Pancreas (tissue), 10 donors: ENCODE data around the gene THOP1. TPM values are rescaled to one million over a fixed set of nuclear protein-coding genes. Genes with fewer than 3 reads are reported as not detected.

Experiments used
- ATAC-seq, 4 donors: fragments of 200-7000 bp; cut with Tn5 transposase; one replicate each; pipeline versions ENCODE4 v1.8.0 to v1.9.1; 2020; ENCODE audit warnings: mild to moderate bottlenecking in 4 of 4, moderate library complexity in 4 of 4
- DNase-seq, 6 donors: peaks; one replicate each; pipeline ENCODE4 v3.0.0-alpha.2; 2020
- FAIRE-seq: peaks from 2 replicates; lab custom pipeline; 2012; peaks lifted over from hg19 to GRCh38; lab: Jason Lieb, UNC
- H3K27ac ChIP-seq, 4 donors: fragments of 200-600 bp; sonication (generic); 1 replicate in 3 of 4; 2 replicates in 1 of 4; pipeline versions ENCODE4 v1.5.0 to v1.8.0; 2020
- H3K27me3 ChIP-seq, 4 donors: fragments of 200-600 bp; one replicate each; pipeline ENCODE4 v1.8.0; 2021
- H3K36me3 ChIP-seq, 3 donors: fragments of 200-600 bp; sonication (generic) in 1 of 3; one replicate each; pipeline versions ENCODE4 v1.5.0 to v1.8.0; 2020 to 2021
- H3K4me1 ChIP-seq, 3 donors: fragments of 200-600 bp; one replicate each; pipeline ENCODE4 v1.8.0; 2021
- H3K4me3 ChIP-seq, 4 donors: fragments of 200-600 bp; sonication (generic) in 2 of 4; one replicate each; pipeline versions ENCODE4 v1.5.0 to v1.8.0; 2020 to 2021
- H3K9me3 ChIP-seq, 4 donors: fragments of 200-600 bp; one replicate each; pipeline ENCODE4 v1.8.0; 2021
- WGBS, 2 donors: extraction: QIAGEN DNeasy Blood & Tissue Kit; methylation state at CpG; one replicate each; pipeline ENCODE4 v1.1.7; 2013; 5-methylcytosine and 5-hydroxymethylcytosine counted together
- intact Hi-C, 3 donors: fragments of 100-400 bp; cut with DNase I; formaldehyde crosslinking; loops; one replicate each; pipeline versions ENCODE4 v1.11.1 to v1.14.2; 2022
- polyA plus RNA-seq, 2 donors: library from polyadenylated mRNA; stranded (reverse); fragments of 200-250 nt; gene quantifications; one replicate each; pipeline ENCODE4 v1.2.3, GENCODE V29; 2013
- total RNA-seq, 6 donors: library from RNA; stranded (reverse); fragmentation: NEBNext Ultra II Directional in 4 of 6; extraction: Animal tissue kit (Norgen Biotek cat#: 25700) in 4 of 6; gene quantifications; one replicate each; pipeline versions ENCODE4 v1.2.1 to v1.2.4, GENCODE V29; 2021 to 2023
- TF ChIP-seq, protein P1 (sequence below), 4 donors: fragments of 200-600 bp; sonication (generic) in 3 of 4; IDR thresholded peaks; one replicate each; pipeline versions ENCODE4 v1.5.0 to v1.8.0; 2021; ENCODE audit warnings: antibody characterized with exemption in 4 of 4
- donor health status: healthy with polysubstance abuse.
- donor health status: DM: no; HTN: no; CAD: no; lungs with moderate emphysema.
- donor health status: DM: no; HTN: no; CAD: no.
- donor health status: control.
- donor health status: control.
- donor health status: Bipolar disorder and iron deficiency.
- donor health status: DM: yes; HTN: yes; CAD: no.
- donor health status: DM: no; HTN: no; CAD: no.
- donor health status: DM: no; HTN: no; CAD: no.
- donor health status: DM: yes; HTN: yes; CAD: no.

Gene THOP1
- total and polyA plus RNA-seq, 8 donors = 11.6 to 124 (median 20.5) TPM

DNA sequence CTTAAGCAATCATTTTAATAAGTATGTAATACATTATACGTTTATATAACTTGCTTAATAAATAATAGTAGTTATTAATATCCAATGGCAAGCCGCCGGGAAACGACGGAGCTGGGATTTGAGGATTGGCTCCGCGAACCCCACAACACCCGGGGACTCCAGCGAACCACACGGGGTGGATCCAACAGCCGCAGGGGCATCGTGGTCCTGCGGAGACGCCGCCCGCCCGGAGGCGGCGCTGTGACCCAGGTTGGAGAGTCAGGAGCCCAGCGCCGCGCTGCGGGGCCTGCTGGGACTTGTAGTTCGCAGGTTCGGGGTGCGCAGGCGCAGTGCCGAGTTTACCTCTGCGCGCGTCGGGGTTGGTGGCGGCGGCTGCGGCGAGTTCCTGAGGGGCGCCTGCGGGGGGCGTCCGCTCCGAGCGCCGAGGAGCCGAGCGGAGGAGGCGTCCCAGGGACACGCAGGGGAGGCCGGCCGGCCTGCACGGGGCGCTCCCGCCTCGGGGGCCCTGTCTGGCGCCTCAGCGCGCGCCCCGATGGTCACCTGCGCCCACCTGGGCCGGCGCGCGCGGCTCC lies 34.3 kb downstream of the THOP1 start, which contains the start of gene ZNF554:
TSS of gene ZNF554 (plus strand) at position 329 of the 572 bp plus-strand sequence. CDS start at position 533, 204 bp downstream.
- 0% methylated on average over 53 to 64 of the region's 64 CpGs for WGBS, 2 donors
- ATAC-seq = peak; percentile 97 to 99 (median 99)
- Histone ChIP-seq H3K4me1 (peaks cover 0 to 6% (median 0%) of the 10 kb centered on the region in 3 donors), H3K9me3 (no peaks in the 10 kb centered on the region), H3K4me3 (peak within 1 kb of the TSS; percentile 74 to 93 (median 86)), H3K27me3 (no peaks in the 10 kb centered on the region), H3K36me3 (no peaks in the 10 kb centered on the region), H3K27ac (peak within 1 kb of the TSS in 2 of 4 donors; percentile 28 to 42)
- TF ChIP-seq, protein P1, sequence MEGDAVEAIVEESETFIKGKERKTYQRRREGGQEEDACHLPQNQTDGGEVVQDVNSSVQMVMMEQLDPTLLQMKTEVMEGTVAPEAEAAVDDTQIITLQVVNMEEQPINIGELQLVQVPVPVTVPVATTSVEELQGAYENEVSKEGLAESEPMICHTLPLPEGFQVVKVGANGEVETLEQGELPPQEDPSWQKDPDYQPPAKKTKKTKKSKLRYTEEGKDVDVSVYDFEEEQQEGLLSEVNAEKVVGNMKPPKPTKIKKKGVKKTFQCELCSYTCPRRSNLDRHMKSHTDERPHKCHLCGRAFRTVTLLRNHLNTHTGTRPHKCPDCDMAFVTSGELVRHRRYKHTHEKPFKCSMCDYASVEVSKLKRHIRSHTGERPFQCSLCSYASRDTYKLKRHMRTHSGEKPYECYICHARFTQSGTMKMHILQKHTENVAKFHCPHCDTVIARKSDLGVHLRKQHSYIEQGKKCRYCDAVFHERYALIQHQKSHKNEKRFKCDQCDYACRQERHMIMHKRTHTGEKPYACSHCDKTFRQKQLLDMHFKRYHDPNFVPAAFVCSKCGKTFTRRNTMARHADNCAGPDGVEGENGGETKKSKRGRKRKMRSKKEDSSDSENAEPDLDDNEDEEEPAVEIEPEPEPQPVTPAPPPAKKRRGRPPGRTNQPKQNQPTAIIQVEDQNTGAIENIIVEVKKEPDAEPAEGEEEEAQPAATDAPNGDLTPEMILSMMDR (IDR thresholded peaks at IDR 0.05) = peak; percentile 86 to 96 (median 92)
- intact Hi-C loops = no loop called here
- no peak for FAIRE-seq
- DNase-seq = peak; percentile 95 to 100 (median 98)

GRCh38 chr19:2820112-2820702 lies 34.9 kb downstream of the THOP1 start:
- intact Hi-C loops = no loop called here
- DNase-seq (peak in 3 of 6 donors; percentile 45 to 80 (median 64)), FAIRE-seq (no peak), ATAC-seq (peak in 2 of 4 donors; percentile 9 to 18)
- Histone ChIP-seq H3K4me3 (peak overlapping the region; percentile 74 to 93 (median 86)), H3K9me3 (no peaks in the 10 kb centered on the region), H3K4me1 (peaks cover 0 to 6% (median 0%) of the 10 kb centered on the region in 3 donors), H3K27ac (peak overlapping the region in 1 of 4 donors; percentile 42), H3K36me3 (no peaks in the 10 kb centered on the region), H3K27me3 (no peaks in the 10 kb centered on the region)
- WGBS, 2 donors = 0 to 1% methylated on average over 30 to 36 of the region's 36 CpGs
- TF ChIP-seq, protein P1 (IDR thresholded peaks at IDR 0.05) = no peak

DNA sequence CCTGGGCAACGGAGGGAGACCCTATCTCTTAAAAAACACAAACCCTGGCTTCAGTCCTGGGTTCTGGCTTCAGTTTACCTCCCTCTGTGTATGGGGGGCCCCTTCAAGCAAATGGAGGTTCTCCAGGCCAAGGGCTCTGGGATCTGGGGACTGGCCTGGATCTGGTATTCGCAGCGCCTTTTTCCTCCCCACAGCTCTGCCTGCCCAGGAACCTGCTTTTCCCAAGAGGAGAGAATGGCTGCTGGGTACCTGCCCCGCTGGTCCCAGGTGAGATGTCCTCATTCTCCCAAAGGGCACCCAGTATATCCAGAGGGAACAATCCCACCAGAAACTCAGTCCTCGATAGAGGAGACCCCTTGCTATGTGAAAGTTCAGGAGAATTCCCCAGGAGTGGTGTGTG lies 37.5 kb downstream of the THOP1 start:
- DNase-seq (no peak), ATAC-seq (no peak), FAIRE-seq (no peak)
- Histone ChIP-seq H3K4me3 (no peak overlapping the region), H3K36me3 (no peaks in the 10 kb centered on the region), H3K4me1 (peaks cover 0 to 6% (median 0%) of the 10 kb centered on the region in 3 donors), H3K27me3 (no peaks in the 10 kb centered on the region), H3K9me3 (no peaks in the 10 kb centered on the region), H3K27ac (no peak overlapping the region)
- WGBS, 2 donors = 94 to 96% methylated on average over 5 of the region's 5 CpGs
- intact Hi-C loops = no loop called here
- TF ChIP-seq, protein P1 (IDR thresholded peaks at IDR 0.05) = no peak

DNA sequence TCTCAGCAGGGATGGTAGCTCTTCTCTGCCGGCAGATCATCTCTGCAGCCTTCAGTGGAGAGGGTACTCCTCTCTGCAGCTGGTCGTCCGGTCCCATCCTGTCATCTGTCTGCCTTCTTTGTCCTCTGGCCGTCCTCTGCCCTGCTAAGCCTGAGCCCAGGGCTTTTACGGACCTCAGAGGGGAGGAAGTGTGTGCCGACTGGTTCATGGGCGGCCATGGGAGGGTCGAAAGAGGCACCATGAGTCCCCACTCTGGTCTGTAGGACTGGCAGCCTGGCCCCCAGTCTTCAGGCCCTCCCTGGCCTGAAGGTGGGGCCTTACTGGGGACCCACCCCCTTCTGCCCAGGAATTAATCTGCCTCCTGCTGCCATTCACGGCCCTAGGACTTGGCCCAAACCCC lies 38.3 kb downstream of the THOP1 start:
- TF ChIP-seq, protein P1 (IDR thresholded peaks at IDR 0.05) = no peak
- peaks cover 0 to 6% (median 0%) of the 10 kb centered on the region in 3 donors for H3K4me1 ChIP-seq
- H3K36me3 ChIP-seq = no peaks in the 10 kb centered on the region
- H3K27me3 ChIP-seq = no peaks in the 10 kb centered on the region
- intact Hi-C loops = no loop called here
- H3K9me3 ChIP-seq = no peaks in the 10 kb centered on the region
- 80 to 88% methylated on average over 9 of the region's 9 CpGs for whole genome bisulfite sequencing, 2 donors
- no peak overlapping the region for H3K27ac ChIP-seq
- no peak for DNase-seq
- no peak for FAIRE-seq
- no peak overlapping the region for H3K4me3 ChIP-seq
- no peak for ATAC-seq

- no peak for ATAC-seq
- H3K4me1 ChIP-seq = peaks cover 0 to 6% (median 0%) of the 10 kb centered on the region in 3 donors
- no peak overlapping the region for H3K4me3 ChIP-seq
- TF ChIP-seq, protein P1 (IDR thresholded peaks at IDR 0.05) = no peak
- no peaks in the 10 kb centered on the region for H3K9me3 ChIP-seq
- 77% methylated on average over 8 of the region's 8 CpGs for WGBS, 2 donors
- no peak for FAIRE-seq
- no peaks in the 10 kb centered on the region for H3K27me3 ChIP-seq
- no peak for DNase-seq
- H3K36me3 ChIP-seq = no peaks in the 10 kb centered on the region
- intact Hi-C loops = no loop called here
- no peak overlapping the region for H3K27ac ChIP-seq
Observed at GRCh38 chr19:2824129-2824528, 38.8 kb downstream of the THOP1 start.
